OCI-LY1 (cell line): Measurements from ENCODE around the gene AMZ1.

Experiments
- H2AFZ ChIP-seq: fragments of 200-600 bp; sonication (generic), shearing (Covaris generic); 2 replicates; pipeline ENCODE4 v1.6.0; 2014; ENCODE audit warnings: antibody characterized with exemption, mild to moderate bottlenecking, low read length
- H3F3A ChIP-seq: fragments of 200-600 bp; sonication (generic), shearing (Covaris generic); 2 replicates; pipeline ENCODE4 v1.6.0; 2014; ENCODE audit warnings: mild to moderate bottlenecking, antibody characterized with exemption, low read length, moderate library complexity; ENCODE audit not compliant: insufficient read depth
- H3K27ac ChIP-seq: fragments of 200-600 bp; sonication (generic); 2 replicates; pipeline ENCODE4 v1.5.1; 2014; ENCODE audit warnings: low read length, mixed run types, mild to moderate bottlenecking, low read depth; ENCODE audit not compliant: poor library complexity, severe bottlenecking
- H3K27me3 ChIP-seq: fragments of 200-600 bp; sonication (generic); 2 replicates; pipeline ENCODE4 v1.6.0; 2014; ENCODE audit warnings: antibody characterized with exemption, mild to moderate bottlenecking, low read length, moderate library complexity; ENCODE audit not compliant: insufficient read depth
- H3K36me3 ChIP-seq: fragments of 200-600 bp; sonication (generic); 2 replicates; pipeline ENCODE4 v1.6.1; 2014; ENCODE audit warnings: mild to moderate bottlenecking, antibody characterized with exemption, low read length, moderate library complexity, mixed read lengths; ENCODE audit not compliant: insufficient read depth
- H3K4me1 ChIP-seq: fragments of 200-600 bp; sonication (generic); 2 replicates; pipeline ENCODE4 v1.5.1; 2014; ENCODE audit warnings: mild to moderate bottlenecking, low read length, moderate library complexity; ENCODE audit not compliant: insufficient read depth, severe bottlenecking
- H3K4me2 ChIP-seq: fragments of 200-600 bp; sonication (generic), shearing (Covaris generic); 2 replicates; pipeline ENCODE4 v1.6.1; 2014; ENCODE audit warnings: low read length
- H3K4me3 ChIP-seq: fragments of 200-600 bp; sonication (generic); 2 replicates; pipeline ENCODE4 v1.5.1; 2014; ENCODE audit warnings: low read length, low read depth, mild to moderate bottlenecking, mixed read lengths; ENCODE audit not compliant: poor library complexity, severe bottlenecking
- H3K79me2 ChIP-seq: fragments of 200-600 bp; shearing (Covaris generic); 2 replicates; pipeline ENCODE4 v1.6.1; 2016; ENCODE audit warnings: mixed run types, low read length, mixed read lengths; ENCODE audit not compliant: insufficient read depth
- H3K9ac ChIP-seq: fragments of 200-600 bp; sonication (generic), shearing (Covaris generic); 2 replicates; pipeline ENCODE4 v1.6.1; 2014; ENCODE audit warnings: mild to moderate bottlenecking, low read length, mixed read lengths
- H3K9me2 ChIP-seq: fragments of 200-600 bp; sonication (generic), shearing (Covaris generic); 2 replicates; pipeline ENCODE4 v1.6.1; 2014; ENCODE audit warnings: low read depth, mild to moderate bottlenecking, low read length, mixed read lengths
- H3K9me3 ChIP-seq: fragments of 200-600 bp; shearing (Covaris generic); 2 replicates; pipeline ENCODE4 v1.6.1; 2014; ENCODE audit warnings: low read length, mixed read lengths
- H4K20me1 ChIP-seq: fragments of 200-600 bp; sonication (generic), shearing (Covaris generic); 2 replicates; pipeline ENCODE4 v1.6.0; 2016; ENCODE audit warnings: mild to moderate bottlenecking, low read length; ENCODE audit not compliant: insufficient read depth
- EZH2 ChIP-seq: fragments of 200-600 bp; sonication (generic), shearing (Covaris generic); IDR thresholded peaks from 2 replicates; pipeline ENCODE4 v1.8.0; 2017; ENCODE audit warnings: borderline replicate concordance, mixed run types, mild to moderate bottlenecking, antibody characterized with exemption, low read length, moderate library complexity, mixed read lengths
- TF ChIP-seq, protein P1 (sequence below): fragments of 200-600 bp; sonication (generic), shearing (Covaris generic); IDR thresholded peaks from 2 replicates; pipeline ENCODE4 v1.5.1; 2017; ENCODE audit warnings: mild to moderate bottlenecking, antibody characterized with exemption, low read length, moderate library complexity, mixed read lengths

AMZ1 gene

DNA sequence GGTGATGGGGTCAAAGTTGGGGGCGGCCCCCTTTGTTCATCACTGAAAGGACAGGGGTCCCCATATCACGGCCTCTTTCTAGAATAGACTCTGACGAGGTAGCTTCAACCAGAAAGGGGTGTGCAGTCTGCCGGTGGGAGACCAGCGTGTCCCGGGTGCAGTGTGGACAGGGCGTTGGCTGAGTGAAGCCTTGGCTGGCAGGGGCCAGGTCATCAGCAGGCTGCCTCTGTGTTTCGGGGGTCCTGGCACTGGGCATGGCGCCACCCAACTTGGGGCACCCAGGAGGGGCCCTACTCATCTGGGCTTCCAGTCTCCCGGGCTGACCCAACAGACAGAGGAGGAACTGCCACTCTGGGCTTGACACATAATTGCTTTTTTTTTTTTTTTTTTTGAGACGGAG lies 3.5 kb upstream of the AMZ1 start:
- Histone ChIP-seq H4K20me1 (no peaks in the 10 kb centered on the region), H3K9ac (no peak overlapping the region), H3K4me3 (no peak overlapping the region), H3F3A (no peaks in the 10 kb centered on the region), H3K4me1 (no peaks in the 10 kb centered on the region), H3K79me2 (no peaks in the 10 kb centered on the region), H3K4me2 (no peak overlapping the region), H3K36me3 (no peaks in the 10 kb centered on the region), H3K9me2 (no peaks in the 10 kb centered on the region), H3K27me3 (peaks cover 10% of the 10 kb centered on the region; the same call in 1 of the 2 replicates), H3K9me3 (no peaks in the 10 kb centered on the region), H3K27ac (no peak overlapping the region), H2AFZ (no peak overlapping the region)
- TF ChIP-seq EZH2 = no peak
- TF ChIP-seq, protein P1, sequence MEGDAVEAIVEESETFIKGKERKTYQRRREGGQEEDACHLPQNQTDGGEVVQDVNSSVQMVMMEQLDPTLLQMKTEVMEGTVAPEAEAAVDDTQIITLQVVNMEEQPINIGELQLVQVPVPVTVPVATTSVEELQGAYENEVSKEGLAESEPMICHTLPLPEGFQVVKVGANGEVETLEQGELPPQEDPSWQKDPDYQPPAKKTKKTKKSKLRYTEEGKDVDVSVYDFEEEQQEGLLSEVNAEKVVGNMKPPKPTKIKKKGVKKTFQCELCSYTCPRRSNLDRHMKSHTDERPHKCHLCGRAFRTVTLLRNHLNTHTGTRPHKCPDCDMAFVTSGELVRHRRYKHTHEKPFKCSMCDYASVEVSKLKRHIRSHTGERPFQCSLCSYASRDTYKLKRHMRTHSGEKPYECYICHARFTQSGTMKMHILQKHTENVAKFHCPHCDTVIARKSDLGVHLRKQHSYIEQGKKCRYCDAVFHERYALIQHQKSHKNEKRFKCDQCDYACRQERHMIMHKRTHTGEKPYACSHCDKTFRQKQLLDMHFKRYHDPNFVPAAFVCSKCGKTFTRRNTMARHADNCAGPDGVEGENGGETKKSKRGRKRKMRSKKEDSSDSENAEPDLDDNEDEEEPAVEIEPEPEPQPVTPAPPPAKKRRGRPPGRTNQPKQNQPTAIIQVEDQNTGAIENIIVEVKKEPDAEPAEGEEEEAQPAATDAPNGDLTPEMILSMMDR = no peak

DNA sequence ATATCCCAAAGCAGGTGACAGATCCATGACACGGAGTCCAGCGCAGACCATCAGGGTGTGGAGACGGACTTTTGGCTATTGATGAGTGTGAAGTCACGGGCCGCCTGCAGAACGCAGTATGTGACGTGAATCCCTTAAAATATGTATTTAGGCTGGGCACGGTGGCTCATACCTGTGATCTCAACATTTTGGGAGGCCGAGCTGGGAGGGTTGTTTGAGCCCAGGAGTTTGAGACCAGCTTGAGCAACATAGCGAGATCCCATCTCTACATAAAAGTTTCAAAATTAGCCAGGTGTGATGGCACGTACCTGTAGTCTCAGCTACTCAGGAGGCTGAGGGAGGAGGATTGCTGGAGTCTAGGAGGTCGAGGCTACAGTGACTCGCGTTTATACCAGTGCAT lies 1.9 kb upstream of the AMZ1 start:
- H3K4me3 ChIP-seq = no peak overlapping the region
- no peaks in the 10 kb centered on the region for H3K4me1 ChIP-seq
- no peaks in the 10 kb centered on the region for H3K36me3 ChIP-seq
- H2AFZ ChIP-seq = no peak overlapping the region
- H3F3A ChIP-seq = no peaks in the 10 kb centered on the region
- no peaks in the 10 kb centered on the region for H3K9me3 ChIP-seq
- no peaks in the 10 kb centered on the region for H3K27me3 ChIP-seq
- H3K9ac ChIP-seq = no peak overlapping the region
- no peaks in the 10 kb centered on the region for H3K9me2 ChIP-seq
- H3K27ac ChIP-seq = no peak overlapping the region
- no peaks in the 10 kb centered on the region for H3K79me2 ChIP-seq
- no peak overlapping the region for H3K4me2 ChIP-seq
- H4K20me1 ChIP-seq = no peaks in the 10 kb centered on the region
- TF ChIP-seq EZH2 = no peak
- TF ChIP-seq, protein P1 = no peak

DNA sequence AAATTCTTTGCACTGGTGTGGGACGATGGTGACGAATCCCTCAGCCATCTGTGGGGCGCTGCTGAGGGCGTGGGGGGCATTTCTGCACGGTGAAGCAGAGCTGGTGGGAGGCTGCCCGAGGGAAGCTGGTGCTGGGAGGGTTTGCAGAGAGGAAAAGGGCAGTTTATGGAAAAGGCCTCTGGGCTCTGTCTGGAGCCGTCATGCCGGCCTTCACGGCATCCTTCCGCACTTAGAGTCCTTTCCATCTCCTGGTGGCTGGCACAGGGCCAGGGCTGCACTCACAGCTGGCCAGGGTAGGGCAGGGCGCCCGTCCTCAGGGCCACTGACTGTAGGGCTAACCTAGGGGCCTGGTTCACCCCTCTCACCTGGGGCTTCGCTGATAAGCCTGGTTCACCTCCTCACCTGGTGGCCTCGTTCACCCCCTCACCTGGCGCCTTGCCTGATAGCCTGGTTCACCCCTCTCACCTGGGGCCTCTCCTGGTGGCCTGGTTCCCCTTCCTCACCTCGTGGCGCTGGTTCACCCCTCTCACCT lies 598 bp upstream of the AMZ1 start:
- Histone ChIP-seq H3K4me1 (no peaks in the 10 kb centered on the region), H3K36me3 (no peaks in the 10 kb centered on the region), H3K79me2 (no peaks in the 10 kb centered on the region), H3K9me2 (no peaks in the 10 kb centered on the region), H3K4me2 (no peak overlapping the region), H3K4me3 (no peak overlapping the region), H3F3A (no peaks in the 10 kb centered on the region), H2AFZ (no peak overlapping the region), H3K9me3 (no peaks in the 10 kb centered on the region), H3K27ac (no peak overlapping the region), H3K27me3 (no peaks in the 10 kb centered on the region), H3K9ac (no peak overlapping the region), H4K20me1 (no peaks in the 10 kb centered on the region)
- no peak for TF ChIP-seq EZH2
- TF ChIP-seq, protein P1 = no peak
